Keratinocyte (primary cell): Measurements from ENCODE around the gene WASHC4.

ENCODE experiments used
- EZH2 ChIP-seq: IDR thresholded peaks from one replicate; pipeline ENCODE4 v1.6.1; 2012; ENCODE audit warnings: inconsistent platforms, mild to moderate bottlenecking, low read length, moderate library complexity
- TF ChIP-seq, protein P1 (sequence below), 3 experiments: IDR thresholded peaks in 1 of 3; conservative IDR thresholded peaks in 1 of 3; optimal IDR thresholded peaks in 1 of 3; 2 replicates in 2 of 3; 3 replicates in 1 of 3; pipeline versions ENCODE3 to v1.5.1; 2011; ENCODE audit warnings: low read length in 3 of 3, mild to moderate bottlenecking in 3 of 3, moderate library complexity in 2 of 3, control low read depth in 1 of 3, inconsistent platforms in 1 of 3; ENCODE audit not compliant: insufficient read depth in 2 of 3; ENCODE audit errors: extremely low read depth in 1 of 3

DNA sequence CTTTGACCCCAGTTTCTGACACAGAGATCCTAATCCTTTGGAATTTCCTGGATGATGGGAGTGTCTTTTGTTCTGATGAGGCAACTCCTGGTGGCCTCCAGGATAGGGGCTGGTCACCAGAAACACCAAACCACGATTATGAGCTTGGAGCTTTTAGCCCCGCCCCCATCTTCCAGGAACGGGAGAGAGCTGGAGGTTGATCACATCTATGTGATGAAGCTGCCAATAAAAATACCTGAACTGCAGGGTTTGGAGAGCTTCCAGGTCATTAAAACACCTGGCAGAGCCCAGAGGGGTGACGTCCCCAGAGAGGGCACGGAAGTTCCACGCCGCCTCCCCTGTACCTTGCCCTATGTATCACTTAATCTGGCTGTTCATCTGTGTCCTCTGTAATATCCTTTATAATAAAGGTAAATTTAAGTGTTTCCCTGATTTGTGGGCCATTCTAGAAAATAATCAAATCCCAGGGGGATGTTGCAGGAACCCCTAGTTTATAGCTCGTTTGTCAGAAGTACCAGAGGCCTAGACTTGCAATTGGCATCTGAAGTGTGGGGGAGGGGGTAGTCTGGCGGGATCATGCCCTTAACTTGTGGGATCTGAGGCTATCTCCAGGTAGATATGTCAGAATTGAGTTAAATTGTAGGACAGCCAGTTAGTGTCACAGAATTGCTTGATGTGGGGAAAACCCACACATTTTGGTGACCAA, 107.3 kb downstream of the WASHC4 start:
- TF ChIP-seq, protein P1, sequence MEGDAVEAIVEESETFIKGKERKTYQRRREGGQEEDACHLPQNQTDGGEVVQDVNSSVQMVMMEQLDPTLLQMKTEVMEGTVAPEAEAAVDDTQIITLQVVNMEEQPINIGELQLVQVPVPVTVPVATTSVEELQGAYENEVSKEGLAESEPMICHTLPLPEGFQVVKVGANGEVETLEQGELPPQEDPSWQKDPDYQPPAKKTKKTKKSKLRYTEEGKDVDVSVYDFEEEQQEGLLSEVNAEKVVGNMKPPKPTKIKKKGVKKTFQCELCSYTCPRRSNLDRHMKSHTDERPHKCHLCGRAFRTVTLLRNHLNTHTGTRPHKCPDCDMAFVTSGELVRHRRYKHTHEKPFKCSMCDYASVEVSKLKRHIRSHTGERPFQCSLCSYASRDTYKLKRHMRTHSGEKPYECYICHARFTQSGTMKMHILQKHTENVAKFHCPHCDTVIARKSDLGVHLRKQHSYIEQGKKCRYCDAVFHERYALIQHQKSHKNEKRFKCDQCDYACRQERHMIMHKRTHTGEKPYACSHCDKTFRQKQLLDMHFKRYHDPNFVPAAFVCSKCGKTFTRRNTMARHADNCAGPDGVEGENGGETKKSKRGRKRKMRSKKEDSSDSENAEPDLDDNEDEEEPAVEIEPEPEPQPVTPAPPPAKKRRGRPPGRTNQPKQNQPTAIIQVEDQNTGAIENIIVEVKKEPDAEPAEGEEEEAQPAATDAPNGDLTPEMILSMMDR (optimal IDR thresholded peaks at IDR 0.05 in 1 of 3, IDR thresholded peaks at IDR 0.05 in 1 of 3, conservative IDR thresholded peaks at IDR 0.05 in 1 of 3; ENCODE audit: extremely low read depth in 1 of 3, insufficient read depth in 2 of 3, low read length in 3 of 3): no peak
- no peak for TF ChIP-seq EZH2
